Uterus (tissue), 4 donors: ENCODE results near the gene BAZ1A. TPM values are rescaled to one million over a fixed set of nuclear protein-coding genes. Genes with fewer than 3 reads are reported as not detected.

ENCODE experiments used
- DNase-seq, 2 donors: peaks; one replicate each; pipeline ENCODE4 v3.0.0-alpha.2; 2019 to 2020
- H3K27ac ChIP-seq, 2 donors: fragments of 200-600 bp; sonication (generic); 1 replicate in 1 of 2; 2 replicates in 1 of 2; pipeline ENCODE4 v1.5.1; 2016 to 2018
- H3K27me3 ChIP-seq, 2 donors: fragments of 200-600 bp; sonication (generic); one replicate each; pipeline ENCODE4 v1.5.1; 2018 to 2019; ENCODE audit warnings: control low read depth in 1 of 2
- H3K36me3 ChIP-seq, 2 donors: fragments of 200-600 bp; sonication (generic); one replicate each; pipeline ENCODE4 v1.5.1; 2019; ENCODE audit warnings: control low read depth in 1 of 2
- H3K4me1 ChIP-seq, 2 donors: fragments of 200-600 bp; sonication (generic); one replicate each; pipeline ENCODE4 v1.5.1; 2018 to 2019; ENCODE audit warnings: control low read depth in 1 of 2
- H3K4me3 ChIP-seq, 2 donors: fragments of 200-600 bp; sonication (generic); 1 replicate in 1 of 2; 2 replicates in 1 of 2; pipeline ENCODE4 v1.5.1; 2018 to 2019; ENCODE audit warnings: mild to moderate bottlenecking in 1 of 2
- H3K9me3 ChIP-seq, 2 donors: fragments of 200-600 bp; sonication (generic); one replicate each; pipeline ENCODE4 v1.5.1; 2019; ENCODE audit warnings: control low read depth in 1 of 2
- POLR2A ChIP-seq, 2 donors: fragments of 450-650 bp; IDR thresholded peaks; one replicate each; pipeline ENCODE4 v1.6.1; 2016; ENCODE audit warnings: antibody characterized with exemption in 2 of 2, mild to moderate bottlenecking in 1 of 2, moderate library complexity in 1 of 2
- intact Hi-C: fragments of 100-400 bp; cut with DNase I; formaldehyde crosslinking; loops from one replicate; pipeline ENCODE4 v1.15.1; 2023; ENCODE audit warnings: low total_unique reads
- total RNA-seq, 4 donors: library from RNA; depleted of rRNA in 3 of 4; stranded (reverse); fragments of >200 nt in 3 of 4; gene quantifications; one replicate each; pipeline versions ENCODE4 v1.1.0 to v1.2.4, GENCODE V29; 2014 to 2023
- TF ChIP-seq, protein P1 (sequence below), 4 experiments: fragments of 200-600 bp in 2 of 4; fragments of 450-650 bp in 2 of 4; sonication (generic) in 2 of 4; IDR thresholded peaks; one replicate each; pipeline ENCODE4 v1.5.1; 2016 to 2019; ENCODE audit warnings: antibody characterized with exemption in 4 of 4, mild to moderate bottlenecking in 2 of 4, moderate library complexity in 1 of 4
- donor health status: DM: yes; HTN: yes; CAD: no.

BAZ1A gene
- total RNA-seq, 4 donors from 2014 or later = 11.8 to 42.0 (median 27.3) TPM

DNA sequence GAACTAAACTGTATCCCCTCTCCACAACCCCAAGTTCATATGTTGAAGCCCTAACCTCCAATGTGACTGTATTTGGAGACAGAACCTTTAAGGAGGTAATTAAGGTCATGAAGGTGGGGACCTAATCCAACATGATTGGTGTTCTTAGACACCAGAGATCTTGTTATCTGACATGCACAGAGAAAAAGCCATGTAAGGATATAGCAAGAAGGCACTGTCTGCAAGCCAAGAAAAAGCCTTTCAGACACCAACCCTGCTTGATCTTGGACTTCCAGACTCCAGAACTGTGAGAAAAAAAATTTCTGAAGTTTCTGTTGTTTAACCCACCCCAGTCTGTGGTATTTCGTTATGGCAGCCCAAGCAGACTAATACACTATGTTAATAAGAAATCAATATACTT, 98.5 kb downstream of the BAZ1A start:
- DNase-seq = no peak
- Histone ChIP-seq H3K9me3 (no peaks in the 10 kb centered on the region), H3K27ac (no peak overlapping the region), H3K4me3 (no peak overlapping the region), H3K36me3 (no peaks in the 10 kb centered on the region), H3K27me3 (no peaks in the 10 kb centered on the region), H3K4me1 (no peaks in the 10 kb centered on the region)
- intact Hi-C loops = no loop called here
- no peak for TF ChIP-seq POLR2A (IDR thresholded peaks at IDR 0.05)
- TF ChIP-seq, protein P1, sequence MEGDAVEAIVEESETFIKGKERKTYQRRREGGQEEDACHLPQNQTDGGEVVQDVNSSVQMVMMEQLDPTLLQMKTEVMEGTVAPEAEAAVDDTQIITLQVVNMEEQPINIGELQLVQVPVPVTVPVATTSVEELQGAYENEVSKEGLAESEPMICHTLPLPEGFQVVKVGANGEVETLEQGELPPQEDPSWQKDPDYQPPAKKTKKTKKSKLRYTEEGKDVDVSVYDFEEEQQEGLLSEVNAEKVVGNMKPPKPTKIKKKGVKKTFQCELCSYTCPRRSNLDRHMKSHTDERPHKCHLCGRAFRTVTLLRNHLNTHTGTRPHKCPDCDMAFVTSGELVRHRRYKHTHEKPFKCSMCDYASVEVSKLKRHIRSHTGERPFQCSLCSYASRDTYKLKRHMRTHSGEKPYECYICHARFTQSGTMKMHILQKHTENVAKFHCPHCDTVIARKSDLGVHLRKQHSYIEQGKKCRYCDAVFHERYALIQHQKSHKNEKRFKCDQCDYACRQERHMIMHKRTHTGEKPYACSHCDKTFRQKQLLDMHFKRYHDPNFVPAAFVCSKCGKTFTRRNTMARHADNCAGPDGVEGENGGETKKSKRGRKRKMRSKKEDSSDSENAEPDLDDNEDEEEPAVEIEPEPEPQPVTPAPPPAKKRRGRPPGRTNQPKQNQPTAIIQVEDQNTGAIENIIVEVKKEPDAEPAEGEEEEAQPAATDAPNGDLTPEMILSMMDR (IDR thresholded peaks at IDR 0.05) = no peak

GRCh38 chr14:34775922-34776321, 99.2 kb downstream of the BAZ1A start:
- no peak for TF ChIP-seq POLR2A (IDR thresholded peaks at IDR 0.05)
- TF ChIP-seq, protein P1 (IDR thresholded peaks at IDR 0.05) = no peak
- no peaks in the 10 kb centered on the region for H3K4me1 ChIP-seq
- DNase-seq = no peak
- no peaks in the 10 kb centered on the region for H3K9me3 ChIP-seq
- no peak overlapping the region for H3K4me3 ChIP-seq
- intact Hi-C loops = no loop called here
- H3K27ac ChIP-seq = no peak overlapping the region
- no peaks in the 10 kb centered on the region for H3K36me3 ChIP-seq
- no peaks in the 10 kb centered on the region for H3K27me3 ChIP-seq

DNA sequence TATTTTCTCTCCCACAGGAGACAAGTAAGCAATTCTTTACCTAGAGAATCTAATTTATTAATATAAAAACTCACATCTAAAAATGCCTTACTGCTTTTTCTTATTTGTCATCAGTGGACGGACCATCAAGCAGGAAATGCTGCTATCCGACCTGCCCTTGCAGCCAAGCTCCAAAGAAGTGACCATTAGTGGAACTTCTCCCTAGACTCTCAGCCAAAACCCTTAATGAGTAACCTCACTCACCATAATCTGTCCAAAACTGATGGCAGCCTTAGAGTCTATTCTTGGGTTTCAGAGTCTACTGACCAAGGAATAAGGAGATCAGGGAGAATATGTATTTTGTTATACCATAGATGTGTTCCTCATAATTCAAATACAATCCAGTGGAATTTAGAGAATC, 99.8 kb downstream of the BAZ1A start:
- no peak for TF ChIP-seq POLR2A (IDR thresholded peaks at IDR 0.05)
- H3K9me3 ChIP-seq = no peaks in the 10 kb centered on the region
- H3K36me3 ChIP-seq = no peaks in the 10 kb centered on the region
- H3K4me1 ChIP-seq = no peaks in the 10 kb centered on the region
- no peak overlapping the region for H3K27ac ChIP-seq
- DNase-seq = no peak
- H3K4me3 ChIP-seq = no peak overlapping the region
- intact Hi-C loops = no loop called here
- no peaks in the 10 kb centered on the region for H3K27me3 ChIP-seq

GRCh38 chr14:34770901-34771300, 104.3 kb downstream of the BAZ1A start:
- intact Hi-C loops = no loop called here
- H3K36me3 ChIP-seq = no peaks in the 10 kb centered on the region
- no peak overlapping the region for H3K4me3 ChIP-seq
- no peaks in the 10 kb centered on the region for H3K4me1 ChIP-seq
- H3K27me3 ChIP-seq = no peaks in the 10 kb centered on the region
- TF ChIP-seq, protein P1 (IDR thresholded peaks at IDR 0.05) = no peak
- no peak for TF ChIP-seq POLR2A (IDR thresholded peaks at IDR 0.05)
- no peak overlapping the region for H3K27ac ChIP-seq
- no peak for DNase-seq
- no peaks in the 10 kb centered on the region for H3K9me3 ChIP-seq

DNA sequence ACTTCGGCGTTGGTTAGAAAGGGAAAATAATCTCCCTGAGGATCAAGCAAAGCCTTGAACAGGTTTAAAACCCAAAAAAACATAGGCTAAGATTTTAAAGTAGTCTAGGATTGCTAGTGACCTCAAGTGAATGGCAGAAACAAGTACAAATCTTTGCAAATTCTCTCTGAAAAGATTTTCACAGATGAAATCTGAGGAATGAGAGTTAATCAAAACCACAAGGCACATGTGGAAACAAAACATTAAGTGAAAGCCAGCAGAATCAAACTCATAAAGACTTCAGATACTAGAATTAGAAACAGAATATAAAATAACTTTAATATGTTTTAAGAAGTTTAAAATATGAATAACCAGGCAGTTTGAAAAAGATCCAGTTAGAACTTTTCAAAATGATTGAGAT, 108.6 kb downstream of the BAZ1A start:
- intact Hi-C loops = no loop called here

More for the DNA sequence above, 108.6 kb downstream of the BAZ1A start:
- no peak for DNase-seq
- Histone ChIP-seq H3K27ac (peak overlapping the region in 1 of 2 donors; percentile 28), H3K4me3 (no peak overlapping the region), H3K27me3 (no peaks in the 10 kb centered on the region), H3K4me1 (no peaks in the 10 kb centered on the region), H3K36me3 (no peaks in the 10 kb centered on the region), H3K9me3 (no peaks in the 10 kb centered on the region)
- TF ChIP-seq, protein P1 (IDR thresholded peaks at IDR 0.05) = no peak
- TF ChIP-seq POLR2A (IDR thresholded peaks at IDR 0.05) = no peak
